HG03097 (cell line): Measurements from ENCODE around the gene TTC7B.
A peak's percentile ranks its signal among the peaks of the same experiment; 100 is the strongest.
"Not testable (repeated sequence)": the region's sequence is repeated elsewhere in the genome, so short reads cannot be mapped to it uniquely, and the experiment has no call there.

Source experiments
- ATAC-seq: cut with Tn5 transposase; IDR thresholded peaks from one replicate; pipeline ENCODE4 v1.9.1; 2021; ENCODE audit not compliant: unreplicated experiment, low FRiP score

The TTC7B gene

DNA sequence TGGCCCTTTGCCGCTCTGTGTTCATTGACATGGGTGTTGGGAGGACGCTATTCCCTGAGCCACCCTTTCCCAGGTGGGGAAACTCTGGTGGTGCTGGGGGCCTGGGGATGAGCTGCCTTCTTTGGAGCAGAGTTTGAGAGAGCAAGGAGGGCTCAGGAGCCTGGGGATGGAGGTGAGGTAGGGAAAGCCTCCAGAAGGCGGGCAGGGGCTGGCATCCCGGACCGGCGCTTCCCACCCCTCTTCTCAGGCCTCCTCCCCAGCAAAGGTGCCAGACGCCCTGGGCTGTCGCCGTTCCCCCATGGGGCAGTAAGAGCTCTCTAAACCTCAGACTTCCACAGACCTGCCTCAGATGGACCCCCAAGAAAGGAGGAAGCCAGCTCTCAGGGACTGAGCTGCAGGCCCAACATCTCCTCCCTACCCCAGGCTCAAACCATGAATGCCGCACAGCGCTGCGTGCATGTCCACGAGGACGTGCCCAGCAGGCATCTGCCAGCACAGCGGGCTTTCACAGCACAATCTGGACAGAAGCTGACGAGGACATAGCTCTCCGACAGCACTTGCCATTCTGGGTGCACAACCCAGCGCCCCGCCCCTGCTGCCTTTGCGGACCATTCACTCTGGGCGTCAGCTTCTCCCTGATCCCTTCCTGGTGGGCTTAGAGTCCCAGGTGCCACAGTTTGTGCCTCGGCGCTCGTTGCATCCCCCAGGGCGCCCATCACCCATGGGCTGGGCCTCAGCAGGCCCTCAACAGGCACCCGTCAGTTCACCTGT is 14.9 kb upstream of the TTC7B start:
- no peak for ATAC-seq

DNA sequence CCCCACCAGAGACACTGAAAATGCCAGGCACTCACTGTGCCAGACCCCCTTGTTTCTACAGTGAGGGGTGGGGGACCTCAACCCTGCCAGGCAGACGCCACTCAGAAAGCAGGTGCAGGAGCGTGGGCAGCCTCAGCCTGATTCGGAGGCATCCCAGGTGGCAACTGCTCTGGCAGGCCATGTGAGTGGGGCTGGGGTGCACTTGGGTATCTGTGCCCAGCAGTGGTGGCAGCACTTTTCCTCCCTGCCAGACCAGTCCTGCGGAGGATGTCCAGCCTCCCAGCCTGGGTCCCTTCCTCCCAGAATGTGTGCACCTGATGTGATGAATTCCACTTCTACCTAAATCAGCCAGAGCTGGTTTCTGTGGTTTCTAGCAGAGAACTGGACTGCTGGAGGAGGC is 13.4 kb upstream of the TTC7B start:
- ATAC-seq, result no peak

DNA sequence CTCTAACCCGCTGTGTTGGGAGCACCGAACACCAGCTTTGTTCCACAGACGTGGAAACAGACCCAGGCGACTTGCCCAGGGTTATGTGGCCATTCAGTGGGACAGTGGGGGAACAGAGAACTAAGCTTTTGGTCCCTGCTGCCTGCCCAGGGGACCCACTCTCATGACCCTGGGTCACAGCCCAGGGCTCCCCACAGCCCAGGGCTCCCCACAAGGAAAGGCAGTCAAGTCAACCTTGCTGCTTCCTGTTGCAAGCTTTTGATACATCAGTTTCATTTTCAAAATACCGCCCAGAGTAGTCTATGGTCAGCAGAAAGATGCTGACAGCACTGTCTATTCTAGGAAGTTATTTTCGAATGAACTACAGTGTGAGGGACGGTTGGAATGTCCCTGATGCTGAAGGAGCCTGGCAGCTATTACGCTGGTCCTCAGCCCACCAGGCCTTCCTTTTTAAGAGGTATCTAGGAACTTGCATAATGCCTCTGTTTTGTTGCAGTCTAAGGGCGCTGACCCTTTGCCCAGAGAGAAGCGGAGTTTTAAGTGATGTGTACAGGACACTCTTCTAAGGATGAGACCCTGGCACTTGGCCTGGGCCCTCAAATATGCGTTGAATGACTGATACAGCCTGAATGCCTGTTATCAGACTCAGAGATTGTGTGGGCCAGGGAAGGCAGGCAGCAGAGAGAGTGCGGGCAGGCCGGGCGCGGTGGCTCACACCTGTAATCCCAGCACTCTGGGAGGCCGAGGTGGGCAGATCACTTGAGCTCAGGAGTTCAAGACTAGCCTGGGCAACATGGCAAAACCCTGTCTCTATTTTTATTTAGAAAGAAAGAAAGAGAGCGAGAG is 12.6 kb upstream of the TTC7B start:
- peak; percentile 44 for ATAC-seq

GRCh38 chr14:90827919-90828610 is 11.8 kb upstream of the TTC7B start:
- peak; percentile 99 for ATAC-seq

GRCh38 chr14:90823542-90823941 is 7.3 kb upstream of the TTC7B start:
- ATAC-seq, result not testable (repeated sequence)

- no peak for ATAC-seq
Observed at GRCh38 chr14:90820958-90821357, 4.7 kb upstream of the TTC7B start.

GRCh38 chr14:90819734-90820393 is 3.6 kb upstream of the TTC7B start:
- ATAC-seq, result no peak

GRCh38 chr14:90818715-90819114 is 2.5 kb upstream of the TTC7B start:
- ATAC-seq, result no peak

DNA sequence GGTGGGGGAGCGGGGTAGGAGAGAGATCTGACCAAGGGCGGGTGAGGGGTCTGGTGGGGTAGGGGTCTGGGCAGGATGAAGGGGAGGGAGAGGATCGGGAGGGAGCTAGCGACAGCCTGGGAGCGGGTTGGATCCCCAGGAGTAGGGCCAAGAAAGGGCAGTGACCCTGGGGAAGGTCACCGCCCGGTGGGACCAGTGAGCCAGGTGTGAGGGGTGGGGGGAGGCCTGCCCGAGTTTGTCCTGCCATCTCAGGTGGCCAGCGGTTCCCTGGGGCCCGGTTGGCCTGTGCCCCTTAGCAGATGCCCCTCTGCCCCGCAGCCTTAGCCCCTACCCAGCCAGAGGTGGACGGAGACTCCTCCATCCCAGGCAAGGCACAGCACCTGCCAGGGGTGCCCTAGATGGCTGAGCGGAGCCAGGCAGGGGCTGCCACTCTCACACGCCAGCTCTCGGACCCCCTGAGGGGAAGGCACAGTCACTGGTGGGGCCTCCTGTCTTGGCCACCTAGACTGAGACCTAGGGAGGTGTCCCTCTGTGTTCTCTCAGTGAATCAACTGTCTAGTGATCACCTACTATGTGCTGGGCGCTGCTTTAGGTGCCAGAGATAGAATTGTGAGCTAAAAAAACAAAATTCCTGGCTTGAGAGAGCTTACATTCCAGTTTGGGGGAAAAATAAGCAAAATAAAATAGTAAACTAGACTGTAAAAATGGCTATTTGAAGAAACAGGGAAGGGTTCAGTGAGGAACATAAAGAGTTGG is 629 bp upstream of the TTC7B start:
- no peak for ATAC-seq

- ATAC-seq, result no peak
Observed at GRCh38 chr14:90815572-90815821, 733 bp downstream of the TTC7B start.

GRCh38 chr14:90814806-90815571 is 1.2 kb downstream of the TTC7B start:
- ATAC-seq, result no peak

- ATAC-seq, result no peak
Observed at GRCh38 chr14:90813442-90813841, 2.8 kb downstream of the TTC7B start.

DNA sequence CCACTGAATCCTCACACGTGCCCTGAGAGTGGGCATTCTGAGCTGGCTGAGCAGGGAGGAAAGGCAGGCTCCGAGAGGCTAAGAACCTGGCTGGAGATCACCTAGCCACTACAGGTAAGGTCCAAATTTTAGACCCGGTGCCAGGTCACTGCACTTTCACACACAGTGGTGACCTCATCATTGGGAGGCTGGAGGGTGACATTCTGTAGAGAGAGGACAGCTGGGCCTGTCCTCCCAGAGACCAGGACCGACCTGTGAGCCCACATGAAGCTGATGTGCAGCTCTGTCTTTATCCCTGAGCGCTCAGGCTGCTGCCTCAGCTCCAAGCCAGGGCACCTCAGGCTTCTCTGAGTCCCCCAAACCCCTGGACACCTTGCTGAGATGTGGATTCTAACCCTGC is 4.1 kb downstream of the TTC7B start:
- ATAC-seq, result no peak

- no peak for ATAC-seq
Observed at GRCh38 chr14:90811641-90812040, 4.6 kb downstream of the TTC7B start.

- ATAC-seq, result no peak
Observed at GRCh38 chr14:90810806-90811205, 5.4 kb downstream of the TTC7B start.

DNA sequence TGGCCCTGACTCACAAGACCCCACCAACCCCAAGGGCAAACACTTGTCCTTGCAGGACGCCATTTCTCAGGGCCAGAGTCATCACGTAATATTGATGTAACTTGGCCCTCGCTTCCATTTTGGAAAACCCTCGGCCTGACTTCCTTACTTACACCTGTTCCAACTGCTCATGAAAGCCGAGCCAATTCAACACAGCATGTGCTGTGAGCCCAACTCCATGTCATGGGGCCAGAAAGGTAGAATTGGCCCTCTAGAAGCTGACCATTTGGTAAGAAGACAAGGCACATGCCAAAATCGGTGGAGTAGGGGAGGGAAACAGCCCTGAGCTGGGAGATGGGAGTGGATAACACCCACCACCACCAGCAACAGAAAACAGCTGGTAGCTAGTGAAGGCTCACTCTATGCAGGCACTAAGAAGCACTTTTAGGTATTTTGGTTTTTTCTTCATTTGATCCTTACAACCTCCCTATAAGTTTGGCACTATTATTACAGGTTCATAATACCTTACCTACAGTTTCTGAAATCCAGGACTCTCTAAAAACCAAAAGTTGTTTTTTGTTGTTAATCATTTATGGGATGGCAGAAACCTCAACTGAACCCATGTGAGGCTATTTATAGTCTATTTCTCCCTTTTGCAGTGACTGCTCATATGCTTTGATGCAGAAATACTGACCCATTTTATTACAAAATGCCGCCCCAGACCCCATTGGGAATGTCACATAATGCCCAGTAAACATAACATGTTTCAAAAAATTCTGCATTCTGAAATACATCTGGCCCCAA is 6.5 kb downstream of the TTC7B start:
- ATAC-seq, result no peak

GRCh38 chr14:90808759-90809529 is 7.3 kb downstream of the TTC7B start:
- ATAC-seq, result no peak

DNA sequence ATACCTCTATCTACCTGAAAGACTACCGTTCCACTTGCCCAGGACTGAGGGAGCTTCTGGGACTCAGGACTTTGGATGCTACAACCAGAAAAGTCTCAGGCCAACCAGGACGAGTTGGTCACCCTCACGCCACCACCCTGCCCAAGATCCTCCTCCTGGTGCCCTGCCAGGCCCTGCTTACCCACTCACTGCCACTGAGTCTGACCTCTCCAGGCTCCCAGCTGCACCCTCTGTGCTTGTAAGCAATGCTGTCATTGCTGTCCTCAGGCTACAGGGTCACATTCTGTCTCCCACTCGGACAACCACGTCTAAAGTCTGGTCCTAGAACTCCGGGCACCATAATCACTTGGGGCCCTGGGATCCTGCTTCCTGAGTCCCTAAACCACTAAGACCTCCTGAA is 9.2 kb downstream of the TTC7B start:
- ATAC-seq, result no peak
